Skeletal muscle tissue (tissue), 4 donors: ENCODE measurements around the gene ISG15. TPM values are rescaled to one million over a fixed set of nuclear protein-coding genes. Genes with fewer than 3 reads are reported as not detected.
A peak's percentile ranks its signal among the peaks of the same experiment; 100 is the strongest.
"Not testable (repeated sequence)": the region's sequence is repeated elsewhere in the genome, so short reads cannot be mapped to it uniquely, and the experiment has no call there.

Source experiments
- H3K27ac ChIP-seq: one replicate; pipeline ENCODE4 v1.7.0; 2013; ENCODE audit warnings: mild to moderate bottlenecking, low read depth, low read length, inconsistent platforms
- H3K27me3 ChIP-seq, 3 donors: one replicate each; pipeline ENCODE4 v1.7.0; 2013; ENCODE audit warnings: low read length in 3 of 3; ENCODE audit not compliant: control insufficient read depth in 3 of 3, insufficient read depth in 3 of 3
- H3K36me3 ChIP-seq, 3 donors: one replicate each; pipeline ENCODE4 v1.7.0; 2013; ENCODE audit warnings: low read length in 3 of 3; ENCODE audit not compliant: control insufficient read depth in 3 of 3, insufficient read depth in 3 of 3
- H3K4me1 ChIP-seq, 3 donors: one replicate each; pipeline ENCODE4 v1.7.0; 2013; ENCODE audit warnings: low read length in 3 of 3, mild to moderate bottlenecking in 3 of 3; ENCODE audit not compliant: control insufficient read depth in 3 of 3, insufficient read depth in 3 of 3
- H3K4me3 ChIP-seq, 3 donors: one replicate each; pipeline ENCODE4 v1.7.0; 2013; ENCODE audit warnings: low read length in 3 of 3
- H3K9ac ChIP-seq, 3 donors: one replicate each; pipeline ENCODE4 v1.7.0; 2013; ENCODE audit warnings: low read length in 3 of 3, mild to moderate bottlenecking in 3 of 3, moderate library complexity in 2 of 3, low read depth in 1 of 3
- H3K9me3 ChIP-seq, 3 donors: one replicate each; pipeline ENCODE4 v1.7.0; 2013; ENCODE audit warnings: low read length in 3 of 3; ENCODE audit not compliant: control insufficient read depth in 3 of 3
- total RNA-seq: library from RNA; depleted of rRNA; stranded (reverse); fragments of >200 nt; gene quantifications from one replicate; pipeline ENCODE4 v1.2.3, GENCODE V29; 2014
- donor health status: Osteomylitis.

The ISG15 gene
- total RNA-seq, 1 donor from 2014 or later: 23.5 TPM

- Histone ChIP-seq H3K27me3 (peaks cover 5 to 12% (median 10%) of the 10 kb centered on the region in 3 donors), H3K4me3 (no peak overlapping the region), H3K4me1 (no peaks in the 10 kb centered on the region), H3K9me3 (peaks cover 0 to 2% (median 0%) of the 10 kb centered on the region in 3 donors), H3K27ac (no peak overlapping the region), H3K9ac (no peak overlapping the region), H3K36me3 (no peaks in the 10 kb centered on the region)
Measured at GRCh38 chr1:993379-993995, 19.8 kb upstream of the ISG15 start.

- not testable (repeated sequence) for H3K9me3 ChIP-seq, H3K4me3 ChIP-seq, H3K9ac ChIP-seq, H3K4me1 ChIP-seq, H3K36me3 ChIP-seq, H3K27ac ChIP-seq
- H3K27me3 ChIP-seq: peaks cover 5 to 14% (median 12%) of the 10 kb centered on the region in 3 donors
Measured at GRCh38 chr1:994546-994945, 18.8 kb upstream of the ISG15 start.

- Histone ChIP-seq H3K9me3 (peaks cover 0 to 2% (median 0%) of the 10 kb centered on the region in 3 donors), H3K36me3 (no peaks in the 10 kb centered on the region), H3K27ac (no peak overlapping the region), H3K4me1 (peaks cover 3 to 13% (median 13%) of the 10 kb centered on the region in 3 donors), H3K27me3 (peaks cover 9 to 22% (median 18%) of the 10 kb centered on the region in 3 donors), H3K9ac (no peak overlapping the region), H3K4me3 (no peak overlapping the region)
Measured at GRCh38 chr1:995665-996633, 17.3 kb upstream of the ISG15 start.

GRCh38 chr1:996851-997712 lies 16.2 kb upstream of the ISG15 start:
- Histone ChIP-seq H3K27me3 (peaks cover 10 to 24% (median 23%) of the 10 kb centered on the region in 3 donors), H3K36me3 (no peaks in the 10 kb centered on the region), H3K27ac (no peak overlapping the region), H3K9me3 (no peaks in the 10 kb centered on the region), H3K4me1 (peaks cover 3 to 14% (median 14%) of the 10 kb centered on the region in 3 donors), H3K9ac (no peak overlapping the region), H3K4me3 (no peak overlapping the region)

- Histone ChIP-seq H3K4me3 (no peak overlapping the region), H3K4me1 (peaks cover 3 to 14% (median 14%) of the 10 kb centered on the region in 3 donors), H3K27ac (no peak overlapping the region), H3K9me3 (no peaks in the 10 kb centered on the region), H3K36me3 (no peaks in the 10 kb centered on the region), H3K27me3 (peaks cover 10 to 24% (median 23%) of the 10 kb centered on the region in 3 donors), H3K9ac (no peak overlapping the region)
Measured at GRCh38 chr1:997713-997992, 15.6 kb upstream of the ISG15 start.

GRCh38 chr1:997993-998744 lies 15.1 kb upstream of the ISG15 start:
- H3K4me1 ChIP-seq: peaks cover 3 to 14% (median 14%) of the 10 kb centered on the region in 3 donors
- no peak overlapping the region for H3K27ac ChIP-seq
- no peaks in the 10 kb centered on the region for H3K9me3 ChIP-seq
- H3K4me3 ChIP-seq: peak overlapping the region in 1 of 3 donors; percentile 6
- no peaks in the 10 kb centered on the region for H3K36me3 ChIP-seq
- peaks cover 10 to 28% (median 27%) of the 10 kb centered on the region in 3 donors for H3K27me3 ChIP-seq
- peak overlapping the region in 1 of 3 donors; percentile 33 for H3K9ac ChIP-seq

GRCh38 chr1:998745-998994 lies 14.6 kb upstream of the ISG15 start:
- no peaks in the 10 kb centered on the region for H3K36me3 ChIP-seq
- peak overlapping the region in 2 of 3 donors; percentile 58 to 67 for H3K4me3 ChIP-seq
- H3K9me3 ChIP-seq: no peaks in the 10 kb centered on the region
- peaks cover 10 to 33% (median 32%) of the 10 kb centered on the region in 3 donors for H3K27me3 ChIP-seq
- no peak overlapping the region for H3K27ac ChIP-seq
- H3K4me1 ChIP-seq: peaks cover 3 to 16% (median 14%) of the 10 kb centered on the region in 3 donors
- peak overlapping the region in 1 of 3 donors; percentile 79 for H3K9ac ChIP-seq

GRCh38 chr1:998995-999724 lies 14.1 kb upstream of the ISG15 start:
- Histone ChIP-seq H3K9me3 (no peaks in the 10 kb centered on the region), H3K27me3 (peaks cover 10 to 37% (median 32%) of the 10 kb centered on the region in 3 donors), H3K27ac (peak overlapping the region; percentile 30), H3K4me3 (peak overlapping the region; percentile 30 to 67 (median 58)), H3K4me1 (peaks cover 4 to 17% (median 17%) of the 10 kb centered on the region in 3 donors), H3K9ac (peak overlapping the region in 2 of 3 donors; percentile 65 to 79), H3K36me3 (no peaks in the 10 kb centered on the region)
